A673 (cell line): Measurements from ENCODE around the gene MDM4.

Experiments
- CTCF ChIP-seq: fragments of 300-800, 200-600 bp; sonication (generic); conservative IDR thresholded peaks from 2 replicates; pipeline ENCODE4 v1.5.1; 2017; ENCODE audit warnings: low read depth, mild to moderate bottlenecking, antibody characterized with exemption, low read length, moderate library complexity, mixed read lengths
- EZH2 ChIP-seq: fragments of 200-600 bp; sonication (generic); IDR thresholded peaks from 2 replicates; pipeline ENCODE4 v1.6.1; 2017; ENCODE audit warnings: borderline replicate concordance, low read depth, mild to moderate bottlenecking, mixed read lengths, antibody characterized with exemption, low read length; ENCODE audit not compliant: poor library complexity, severe bottlenecking

GRCh38 chr1:204544321-204544720 lies 28.1 kb downstream of the MDM4 start:
- TF ChIP-seq CTCF (no peak), EZH2 (no peak)
